ENCODE measurements around the gene MDP1.

DNA sequence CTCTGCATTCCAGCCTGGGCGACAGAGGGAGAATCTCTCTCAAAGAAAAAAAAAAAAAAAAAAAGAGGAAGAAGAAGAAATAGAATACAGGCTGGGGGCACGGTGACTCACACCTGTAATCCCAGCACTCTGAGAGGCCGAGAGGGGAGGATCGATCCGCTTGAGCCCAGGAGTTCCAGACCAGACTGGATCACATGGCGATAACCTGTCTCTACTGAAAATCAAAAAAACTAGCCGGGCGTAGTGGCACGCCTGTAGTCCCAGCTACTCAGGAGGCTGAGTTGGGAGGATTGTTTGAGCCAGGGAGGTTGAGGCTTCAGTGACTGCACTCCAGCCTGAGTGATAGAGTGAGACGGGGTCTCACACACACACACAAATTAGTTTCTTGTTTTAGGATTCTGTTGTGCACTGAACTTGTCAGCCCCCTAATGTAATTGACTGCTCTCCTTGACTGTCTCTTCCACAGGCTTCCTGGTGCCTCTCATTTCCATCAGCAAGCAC lies 27.5 kb upstream of the MDP1 start:
- no peak for TF ChIP-seq BHLHE40 (IDR thresholded peaks at IDR 0.05; ENCODE audit: borderline replicate concordance)
- no peak for TF ChIP-seq FOXK2 (IDR thresholded peaks at IDR 0.05)
- TF ChIP-seq FOXA1 (IDR thresholded peaks at IDR 0.05) = no peak
- TF ChIP-seq ZNF384 (IDR thresholded peaks at IDR 0.05) = peak; percentile 77

Data from HEK293T (cell line).